HepG2 (cell line): ENCODE measurements around the gene SOCS1. TPM values are rescaled to one million over a fixed set of nuclear protein-coding genes. Genes with fewer than 3 reads are reported as not detected.

ENCODE experiments used
- FOXK1 ChIP-seq: sonication (generic); formaldehyde crosslinking; IDR thresholded peaks from 2 replicates; pipeline ENCODE4 v1.4.0; 2020; ENCODE audit warnings: low read depth, missing genetic modification reagents, borderline replicate concordance
- GABPA ChIP-seq, 2 experiments: IDR thresholded peaks; 2 replicates each; pipeline ENCODE4 v1.6.1; 2011 to 2016; ENCODE audit warnings: low read depth in 2 of 2, low read length in 1 of 2, missing biosample characterization in 1 of 2, missing genetic modification characterization in 1 of 2
- HES4 ChIP-seq: sonication (generic); formaldehyde crosslinking; IDR thresholded peaks from 2 replicates; pipeline ENCODE4 v1.9.0; 2021; ENCODE audit warnings: mild to moderate bottlenecking, missing genetic modification reagents, borderline replicate concordance
- KMT2B ChIP-seq: IDR thresholded peaks from 2 replicates; pipeline ENCODE4 v1.6.1; 2016; ENCODE audit warnings: missing genetic modification reagents, missing compliant biosample characterization
- NFE2L2 ChIP-seq: fragments of 150-350 bp; IDR thresholded peaks from 2 replicates; pipeline ENCODE4 v1.6.1; 2014; ENCODE audit warnings: low read length
- NONO ChIP-seq, 2 experiments: fragments of 450-650 bp in 1 of 2; sonication (generic) in 1 of 2; formaldehyde crosslinking in 1 of 2; IDR thresholded peaks in 1 of 2; conservative IDR thresholded peaks in 1 of 2; 2 replicates each; pipeline versions ENCODE4 v1.6.1 to v1.8.0; 2017 to 2022; ENCODE audit warnings: mild to moderate bottlenecking in 1 of 2, missing genetic modification reagents in 1 of 2, moderate library complexity in 1 of 2
- POLR2AphosphoS5 ChIP-seq: IDR thresholded peaks from 2 replicates; pipeline ENCODE4 v1.6.1; 2012; ENCODE audit warnings: low read depth, low read length
- PRMT3 ChIP-seq: sonication (generic); formaldehyde crosslinking; IDR thresholded peaks from 2 replicates; pipeline ENCODE4 v1.8.1; 2022; ENCODE audit warnings: low read depth, mild to moderate bottlenecking, moderate library complexity, missing genetic modification reagents, borderline replicate concordance
- RFX1 ChIP-seq: fragments of 450-650 bp; IDR thresholded peaks from 2 replicates; pipeline ENCODE4 v1.6.1; 2017
- SMC3 ChIP-seq: IDR thresholded peaks from 2 replicates; pipeline ENCODE4 v1.6.1; 2011; ENCODE audit warnings: low read length, improper control_type of control experiment
- SP2 ChIP-seq: sonication (generic); formaldehyde crosslinking; IDR thresholded peaks from 2 replicates; pipeline ENCODE4 v1.5.1; 2020; ENCODE audit warnings: mild to moderate bottlenecking, missing genetic modification reagents
- ZKSCAN1 ChIP-seq: fragments of 150-350 bp; IDR thresholded peaks from 2 replicates; pipeline ENCODE4 v1.6.1; 2014; ENCODE audit warnings: low read length
- ZNF264 ChIP-seq: sonication (generic); formaldehyde crosslinking; IDR thresholded peaks from 2 replicates; pipeline ENCODE4 v1.4.0; 2020; ENCODE audit warnings: missing genetic modification reagents
- ZNF569 ChIP-seq: sonication (generic); formaldehyde crosslinking; IDR thresholded peaks from 2 replicates; pipeline ENCODE4 v1.5.0; 2020; ENCODE audit warnings: mild to moderate bottlenecking, missing genetic modification reagents, moderate library complexity, borderline replicate concordance
- ZNF839 ChIP-seq: sonication (generic); formaldehyde crosslinking; IDR thresholded peaks from 2 replicates; pipeline ENCODE4 v1.4.0; 2020; ENCODE audit warnings: missing genetic modification reagents, mild to moderate bottlenecking, borderline replicate concordance
- ZZZ3 ChIP-seq: sonication (generic); formaldehyde crosslinking; IDR thresholded peaks from 2 replicates; pipeline ENCODE4 v1.4.0; 2020; ENCODE audit warnings: missing genetic modification reagents, mild to moderate bottlenecking, borderline replicate concordance
- polyA plus RNA-seq, 8 experiments: library from polyadenylated mRNA; depleted of rRNA in 3 of 8; stranded (reverse) in 7 of 8; unstranded in 1 of 8; fragments of >200 nt; fragmentation: Illumina TruSeq in 4 of 8; extraction: Trizol in 4 of 8; gene quantifications; 2 replicates each; pipeline versions ENCODE4 v1.2.1 to v1.2.3, GENCODE V29; 2011 to 2016; ENCODE audit warnings: low read depth in 4 of 8, missing spikeins in 1 of 8, mixed read lengths in 1 of 8; ENCODE audit not compliant: insufficient read depth in 1 of 8
- total RNA-seq, 5 experiments: library from RNA; depleted of rRNA; stranded (reverse); fragments of >200 nt; fragmentation: Illumina TruSeq; extraction: Trizol; gene quantifications; 2 replicates each; pipeline ENCODE4 v1.2.3, GENCODE V29; 2016; ENCODE audit warnings: low read depth in 1 of 5
- TF ChIP-seq, protein P1 (sequence below): sonication (generic); formaldehyde crosslinking; IDR thresholded peaks from 2 replicates; pipeline ENCODE4 v1.8.1; 2023; ENCODE audit warnings: mild to moderate bottlenecking, missing genetic modification reagents, borderline replicate concordance
- TF ChIP-seq, protein P2 (sequence below): sonication (generic); formaldehyde crosslinking; IDR thresholded peaks from 2 replicates; pipeline ENCODE4 v1.4.0; 2020; ENCODE audit warnings: mild to moderate bottlenecking, missing genetic modification reagents, borderline replicate concordance
- TF ChIP-seq, protein P3 (sequence below): sonication (generic); formaldehyde crosslinking; IDR thresholded peaks from 2 replicates; pipeline ENCODE4 v1.4.0; 2020; ENCODE audit warnings: missing genetic modification reagents
- TF ChIP-seq, protein P4 (sequence below): sonication (generic); formaldehyde crosslinking; IDR thresholded peaks from 2 replicates; pipeline ENCODE4 v1.4.0; 2020; ENCODE audit warnings: missing genetic modification reagents, borderline replicate concordance

Gene SOCS1
- total and polyA plus RNA-seq, 2 of the 13 experiments (the other 11 are each of a cell fraction or from before 2014, with no cell fraction given): 5.3 to 6.3 TPM

DNA sequence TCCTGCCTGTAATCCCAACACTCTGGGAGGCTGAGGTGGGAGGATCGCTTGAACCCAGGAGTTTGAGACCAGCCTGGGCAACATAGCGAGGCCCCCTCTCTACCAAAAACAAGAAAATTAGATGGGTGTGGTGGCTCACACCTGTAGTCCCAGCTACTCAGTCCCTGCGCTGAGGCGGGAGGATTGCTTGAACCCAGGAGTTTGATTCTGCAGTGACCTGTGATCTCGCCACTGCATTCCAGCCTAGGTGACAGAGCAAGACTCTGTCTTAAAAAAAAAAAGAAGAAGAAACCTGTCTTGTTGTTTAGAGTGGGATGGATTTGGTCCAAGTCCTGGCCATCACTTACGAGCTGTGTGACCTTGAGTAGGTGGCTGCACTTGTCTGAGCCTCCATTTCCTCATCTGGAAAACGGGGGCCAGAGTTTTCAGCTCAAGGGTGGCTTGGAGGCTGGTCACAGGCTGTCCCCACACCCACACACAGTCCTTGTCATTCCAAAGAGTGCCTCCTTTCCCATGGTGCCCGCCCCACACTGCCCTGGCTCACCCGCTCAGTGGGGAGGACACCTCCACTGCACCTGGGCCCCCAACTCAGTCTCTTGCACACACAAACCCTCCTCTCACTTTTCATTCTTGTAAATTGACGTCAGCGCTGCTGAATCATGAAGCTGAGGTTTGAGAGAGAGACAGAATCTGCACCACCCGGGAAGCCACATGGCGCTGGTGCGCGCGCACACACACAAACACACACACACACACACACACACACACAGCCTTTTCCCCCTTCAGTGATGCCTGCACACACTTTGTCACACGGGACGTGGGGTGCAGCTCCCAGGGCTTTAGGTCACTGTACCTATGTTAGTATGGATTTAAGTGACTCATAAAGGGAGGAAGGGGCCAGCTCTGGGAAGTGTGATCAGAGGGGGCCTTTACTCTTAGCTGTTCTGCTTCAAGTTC, 4.2 kb downstream of the SOCS1 start (continued):
- TF ChIP-seq ZNF839 (CRISPR knock-in tag) (no peak), NONO (IDR thresholded peaks at IDR 0.05) (no peak), NONO (CRISPR knock-in tag; conservative IDR thresholded peaks at IDR 0.05) (0 out of 2 replicates have a peak, but pooled peaks have one; percentile 10), NFE2L2 (no peak), ZNF569 (CRISPR knock-in tag) (no peak), FOXK1 (CRISPR knock-in tag) (no peak), PRMT3 (CRISPR knock-in tag) (no peak), RFX1 (no peak), POLR2AphosphoS5 (peak; percentile 64), KMT2B (CRISPR knock-in tag) (no peak), ZNF264 (no peak), ZZZ3 (CRISPR knock-in tag) (no peak), SMC3 (no peak), HES4 (CRISPR knock-in tag) (0 out of 2 replicates have a peak, but pooled peaks have one; percentile 36), ZKSCAN1 (0 out of 2 replicates have a peak, but pooled peaks have one; percentile 7), GABPA (IDR thresholded peaks at IDR 0.05; ENCODE audit: low read depth, low read length) (no peak), GABPA (CRISPR knock-in tag; IDR thresholded peaks at IDR 0.05; ENCODE audit: low read depth) (no peak), SP2 (CRISPR knock-in tag) (no peak)
- TF ChIP-seq, protein P1, sequence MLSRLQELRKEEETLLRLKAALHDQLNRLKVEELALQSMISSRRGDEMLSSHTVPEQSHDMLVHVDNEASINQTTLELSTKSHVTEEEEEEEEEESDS (CRISPR knock-in tag): no peak
- TF ChIP-seq, protein P2, sequence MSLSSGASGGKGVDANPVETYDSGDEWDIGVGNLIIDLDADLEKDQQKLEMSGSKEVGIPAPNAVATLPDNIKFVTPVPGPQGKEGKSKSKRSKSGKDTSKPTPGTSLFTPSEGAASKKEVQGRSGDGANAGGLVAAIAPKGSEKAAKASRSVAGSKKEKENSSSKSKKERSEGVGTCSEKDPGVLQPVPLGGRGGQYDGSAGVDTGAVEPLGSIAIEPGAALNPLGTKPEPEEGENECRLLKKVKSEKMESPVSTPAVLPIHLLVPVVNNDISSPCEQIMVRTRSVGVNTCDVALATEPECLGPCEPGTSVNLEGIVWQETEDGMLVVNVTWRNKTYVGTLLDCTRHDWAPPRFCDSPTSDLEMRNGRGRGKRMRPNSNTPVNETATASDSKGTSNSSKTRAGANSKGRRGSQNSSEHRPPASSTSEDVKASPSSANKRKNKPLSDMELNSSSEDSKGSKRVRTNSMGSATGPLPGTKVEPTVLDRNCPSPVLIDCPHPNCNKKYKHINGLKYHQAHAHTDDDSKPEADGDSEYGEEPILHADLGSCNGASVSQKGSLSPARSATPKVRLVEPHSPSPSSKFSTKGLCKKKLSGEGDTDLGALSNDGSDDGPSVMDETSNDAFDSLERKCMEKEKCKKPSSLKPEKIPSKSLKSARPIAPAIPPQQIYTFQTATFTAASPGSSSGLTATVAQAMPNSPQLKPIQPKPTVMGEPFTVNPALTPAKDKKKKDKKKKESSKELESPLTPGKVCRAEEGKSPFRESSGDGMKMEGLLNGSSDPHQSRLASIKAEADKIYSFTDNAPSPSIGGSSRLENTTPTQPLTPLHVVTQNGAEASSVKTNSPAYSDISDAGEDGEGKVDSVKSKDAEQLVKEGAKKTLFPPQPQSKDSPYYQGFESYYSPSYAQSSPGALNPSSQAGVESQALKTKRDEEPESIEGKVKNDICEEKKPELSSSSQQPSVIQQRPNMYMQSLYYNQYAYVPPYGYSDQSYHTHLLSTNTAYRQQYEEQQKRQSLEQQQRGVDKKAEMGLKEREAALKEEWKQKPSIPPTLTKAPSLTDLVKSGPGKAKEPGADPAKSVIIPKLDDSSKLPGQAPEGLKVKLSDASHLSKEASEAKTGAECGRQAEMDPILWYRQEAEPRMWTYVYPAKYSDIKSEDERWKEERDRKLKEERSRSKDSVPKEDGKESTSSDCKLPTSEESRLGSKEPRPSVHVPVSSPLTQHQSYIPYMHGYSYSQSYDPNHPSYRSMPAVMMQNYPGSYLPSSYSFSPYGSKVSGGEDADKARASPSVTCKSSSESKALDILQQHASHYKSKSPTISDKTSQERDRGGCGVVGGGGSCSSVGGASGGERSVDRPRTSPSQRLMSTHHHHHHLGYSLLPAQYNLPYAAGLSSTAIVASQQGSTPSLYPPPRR (CRISPR knock-in tag): no peak
- TF ChIP-seq, protein P3, sequence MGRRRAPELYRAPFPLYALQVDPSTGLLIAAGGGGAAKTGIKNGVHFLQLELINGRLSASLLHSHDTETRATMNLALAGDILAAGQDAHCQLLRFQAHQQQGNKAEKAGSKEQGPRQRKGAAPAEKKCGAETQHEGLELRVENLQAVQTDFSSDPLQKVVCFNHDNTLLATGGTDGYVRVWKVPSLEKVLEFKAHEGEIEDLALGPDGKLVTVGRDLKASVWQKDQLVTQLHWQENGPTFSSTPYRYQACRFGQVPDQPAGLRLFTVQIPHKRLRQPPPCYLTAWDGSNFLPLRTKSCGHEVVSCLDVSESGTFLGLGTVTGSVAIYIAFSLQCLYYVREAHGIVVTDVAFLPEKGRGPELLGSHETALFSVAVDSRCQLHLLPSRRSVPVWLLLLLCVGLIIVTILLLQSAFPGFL: no peak
- TF ChIP-seq, protein P4, sequence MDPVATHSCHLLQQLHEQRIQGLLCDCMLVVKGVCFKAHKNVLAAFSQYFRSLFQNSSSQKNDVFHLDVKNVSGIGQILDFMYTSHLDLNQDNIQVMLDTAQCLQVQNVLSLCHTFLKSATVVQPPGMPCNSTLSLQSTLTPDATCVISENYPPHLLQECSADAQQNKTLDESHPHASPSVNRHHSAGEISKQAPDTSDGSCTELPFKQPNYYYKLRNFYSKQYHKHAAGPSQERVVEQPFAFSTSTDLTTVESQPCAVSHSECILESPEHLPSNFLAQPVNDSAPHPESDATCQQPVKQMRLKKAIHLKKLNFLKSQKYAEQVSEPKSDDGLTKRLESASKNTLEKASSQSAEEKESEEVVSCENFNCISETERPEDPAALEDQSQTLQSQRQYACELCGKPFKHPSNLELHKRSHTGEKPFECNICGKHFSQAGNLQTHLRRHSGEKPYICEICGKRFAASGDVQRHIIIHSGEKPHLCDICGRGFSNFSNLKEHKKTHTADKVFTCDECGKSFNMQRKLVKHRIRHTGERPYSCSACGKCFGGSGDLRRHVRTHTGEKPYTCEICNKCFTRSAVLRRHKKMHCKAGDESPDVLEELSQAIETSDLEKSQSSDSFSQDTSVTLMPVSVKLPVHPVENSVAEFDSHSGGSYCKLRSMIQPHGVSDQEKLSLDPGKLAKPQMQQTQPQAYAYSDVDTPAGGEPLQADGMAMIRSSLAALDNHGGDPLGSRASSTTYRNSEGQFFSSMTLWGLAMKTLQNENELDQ (CRISPR knock-in tag): peak; percentile 36; the same call in 1 of the 2 replicates
